ENCODE data around the gene RAB3GAP1.

Gene RAB3GAP1

GRCh38 chr2:135063210-135063609 lies 11.1 kb downstream of the RAB3GAP1 start:
- CTCF ChIA-PET = no interaction called here
- TF ChIP-seq CTCF (IDR thresholded peaks at IDR 0.05; ENCODE audit: insufficient read depth, low read length, missing control alignments) = no peak
- no peak overlapping the region for H3K4me3 ChIP-seq (ENCODE audit: low read depth, low read length)
- POLR2A ChIA-PET = no interaction called here
- DNase-seq (ENCODE audit: low read depth, low spot score) = no peak

- TF ChIP-seq CTCF (IDR thresholded peaks at IDR 0.05; ENCODE audit: insufficient read depth, low read length, missing control alignments) = no peak
- H3K4me3 ChIP-seq (ENCODE audit: low read depth, low read length) = no peak overlapping the region
- ChIA-PET CTCF (no interaction called here), POLR2A (no interaction called here)
- no peak for DNase-seq (ENCODE audit: low read depth, low spot score)
Observed at GRCh38 chr2:135064149-135064548, 12.1 kb downstream of the RAB3GAP1 start.

GRCh38 chr2:135066710-135067109 lies 14.6 kb downstream of the RAB3GAP1 start:
- TF ChIP-seq CTCF (IDR thresholded peaks at IDR 0.05; ENCODE audit: insufficient read depth, low read length, missing control alignments) = no peak
- DNase-seq (ENCODE audit: low read depth, low spot score) = no peak
- no peak overlapping the region for H3K4me3 ChIP-seq (ENCODE audit: low read depth, low read length)
- POLR2A ChIA-PET = interaction anchor here (0.5 to 1.1 kb wide), 2 partner anchors 12 to 15 kb away, joined by 3 to 4 read pairs; no protein-coding TSS in a partner anchor
- CTCF ChIA-PET = interaction anchor here (1.4 kb wide), 1 partner anchor 9 kb away, joined by 4 read pairs; no protein-coding TSS in a partner anchor

GRCh38 chr2:135072125-135072997 lies 20.3 kb downstream of the RAB3GAP1 start:
- ChIA-PET POLR2A (no interaction called here), CTCF (no interaction called here)
- no peak for TF ChIP-seq CTCF (IDR thresholded peaks at IDR 0.05; ENCODE audit: insufficient read depth, low read length, missing control alignments)
- DNase-seq (ENCODE audit: low read depth, low spot score) = no peak
- no peak overlapping the region for H3K4me3 ChIP-seq (ENCODE audit: low read depth, low read length)

- ChIA-PET POLR2A (no interaction called here), CTCF (no interaction called here)
- DNase-seq (ENCODE audit: low read depth, low spot score) = no peak
- no peak for TF ChIP-seq CTCF (IDR thresholded peaks at IDR 0.05; ENCODE audit: insufficient read depth, low read length, missing control alignments)
- H3K4me3 ChIP-seq (ENCODE audit: low read depth, low read length) = no peak overlapping the region
Observed at GRCh38 chr2:135074216-135074615, 22.1 kb downstream of the RAB3GAP1 start.

GRCh38 chr2:135076556-135076955 lies 24.5 kb downstream of the RAB3GAP1 start:
- POLR2A ChIA-PET = no interaction called here
- H3K4me3 ChIP-seq (ENCODE audit: low read depth, low read length) = no peak overlapping the region
- DNase-seq (ENCODE audit: low read depth, low spot score) = no peak
- TF ChIP-seq CTCF (IDR thresholded peaks at IDR 0.05; ENCODE audit: insufficient read depth, low read length, missing control alignments) = no peak
- CTCF ChIA-PET = no interaction called here

All from AG04449 (cell line).